Lower lobe of right lung (tissue), 2 donors: ENCODE measurements around the gene MOSMO. TPM values are rescaled to one million over a fixed set of nuclear protein-coding genes. Genes with fewer than 3 reads are reported as not detected.

Experiments
- ATAC-seq, 2 donors: fragments of 200-7000 bp; cut with Tn5 transposase; one replicate each; pipeline ENCODE4 v1.9.1; 2020 to 2022; ENCODE audit warnings: mild to moderate bottlenecking in 2 of 2, moderate library complexity in 2 of 2
- DNase-seq: peaks from one replicate; pipeline ENCODE4 v3.0.0-alpha.2; 2020
- H3K27ac ChIP-seq: fragments of 200-600 bp; one replicate; pipeline ENCODE4 v1.8.0; 2022
- H3K27me3 ChIP-seq: fragments of 200-600 bp; one replicate; pipeline ENCODE4 v1.8.0; 2022; ENCODE audit warnings: low read depth
- H3K36me3 ChIP-seq: fragments of 200-600 bp; one replicate; pipeline ENCODE4 v1.8.0; 2022; ENCODE audit warnings: mild to moderate bottlenecking
- H3K4me1 ChIP-seq: fragments of 200-600 bp; one replicate; pipeline ENCODE4 v1.8.0; 2022
- H3K4me3 ChIP-seq: fragments of 200-600 bp; one replicate; pipeline ENCODE4 v1.8.0; 2022; ENCODE audit warnings: mild to moderate bottlenecking
- H3K9me3 ChIP-seq: fragments of 200-600 bp; one replicate; pipeline ENCODE4 v1.8.0; 2022
- CTCF ChIP-seq: fragments of 200-600 bp; IDR thresholded peaks from one replicate; pipeline ENCODE4 v1.8.0; 2022; ENCODE audit warnings: antibody characterized with exemption, mild to moderate bottlenecking
- intact Hi-C: fragments of 100-400 bp; cut with DNase I; formaldehyde crosslinking; loops from one replicate; pipeline ENCODE4 v1.11.0; 2022
- total RNA-seq: library from RNA; stranded (reverse); fragmentation: NEBNext Ultra II Directional; extraction: Animal tissue kit (Norgen Biotek cat#: 25700); gene quantifications from one replicate; pipeline ENCODE4 v1.2.1, GENCODE V29; 2021
- donor health status: DM: no; HTN: yes; CAD: no; lungs with severe emphysema.

The MOSMO gene
- total RNA-seq, 1 donor from 2014 or later: 15.4 TPM

GRCh38 chr16:22063888-22064467 lies 56.1 kb downstream of the MOSMO start:
- H3K9me3 ChIP-seq: peaks cover 3% of the 10 kb centered on the region
- ATAC-seq: no peak
- DNase-seq: no peak
- intact Hi-C loops: no loop called here
- H3K27me3 ChIP-seq: no peaks in the 10 kb centered on the region
- H3K27ac ChIP-seq: no peak overlapping the region
- no peak overlapping the region for H3K4me3 ChIP-seq
- no peaks in the 10 kb centered on the region for H3K4me1 ChIP-seq
- no peak for TF ChIP-seq CTCF
- H3K36me3 ChIP-seq: no peaks in the 10 kb centered on the region

GRCh38 chr16:22065252-22065651 lies 57.3 kb downstream of the MOSMO start:
- intact Hi-C loops: no loop called here
- no peaks in the 10 kb centered on the region for H3K36me3 ChIP-seq

GRCh38 chr16:22070361-22071330 lies 62.7 kb downstream of the MOSMO start:
- peaks cover 16% of the 10 kb centered on the region for H3K4me1 ChIP-seq
- H3K4me3 ChIP-seq: peak overlapping the region; percentile 1
- no peak for ATAC-seq
- intact Hi-C loops: loop anchor here (10.0 kb wide), 1 partner anchor 66 kb away; the partner anchor contains the start of genes MOSMO and PDZD9
- H3K27ac ChIP-seq: no peak overlapping the region
- H3K36me3 ChIP-seq: no peaks in the 10 kb centered on the region
- peaks cover 3% of the 10 kb centered on the region for H3K9me3 ChIP-seq
- DNase-seq: no peak
- H3K27me3 ChIP-seq: no peaks in the 10 kb centered on the region
- no peak for TF ChIP-seq CTCF

More at GRCh38 chr16:22065252-22065651, 57.3 kb downstream of the MOSMO start:
- Histone ChIP-seq H3K27ac (no peak overlapping the region), H3K4me1 (peaks cover 3% of the 10 kb centered on the region), H3K9me3 (peaks cover 3% of the 10 kb centered on the region), H3K27me3 (no peaks in the 10 kb centered on the region), H3K4me3 (no peak overlapping the region)
- TF ChIP-seq CTCF: no peak
- DNase-seq: no peak
- ATAC-seq: no peak

GRCh38 chr16:22071331-22071910 lies 63.5 kb downstream of the MOSMO start:
- ATAC-seq (no peak), DNase-seq (no peak)
- peaks cover 3% of the 10 kb centered on the region for H3K9me3 ChIP-seq
- H3K36me3 ChIP-seq: no peaks in the 10 kb centered on the region
- TF ChIP-seq CTCF: no peak
- no peaks in the 10 kb centered on the region for H3K27me3 ChIP-seq
- no peak overlapping the region for H3K4me3 ChIP-seq
- H3K27ac ChIP-seq: no peak overlapping the region
- peaks cover 16% of the 10 kb centered on the region for H3K4me1 ChIP-seq
- intact Hi-C loops: loop anchor here (10.0 kb wide), 1 partner anchor 67 kb away; the partner anchor contains the start of genes MOSMO and PDZD9

GRCh38 chr16:22073350-22073749 lies 65.4 kb downstream of the MOSMO start:
- no peaks in the 10 kb centered on the region for H3K9me3 ChIP-seq
- TF ChIP-seq CTCF: no peak
- intact Hi-C loops: loop anchor here (10.0 kb wide), 1 partner anchor 69 kb away; the partner anchor contains the start of genes MOSMO and PDZD9

More at GRCh38 chr16:22073350-22073749, 65.4 kb downstream of the MOSMO start:
- Histone ChIP-seq H3K27me3 (no peaks in the 10 kb centered on the region), H3K36me3 (no peaks in the 10 kb centered on the region), H3K4me3 (no peak overlapping the region), H3K27ac (no peak overlapping the region), H3K4me1 (peaks cover 16% of the 10 kb centered on the region)
- DNase-seq (no peak), ATAC-seq (no peak)
